SW 1271 (cell line): ENCODE data around the gene SLC25A47.
"Not testable (repeated sequence)": the region's sequence is repeated elsewhere in the genome, so short reads cannot be mapped to it uniquely, and the experiment has no call there.

Source experiments
- DNase-seq, 2 experiments: peaks; one replicate each; lab custom pipeline; 2025; lab: John Stamatoyannopoulos, UW

SLC25A47 gene

GRCh38 chr14:100325231-100325632 lies 2.1 kb downstream of the SLC25A47 start:
- DNase-seq, result no peak

GRCh38 chr14:100325958-100326357 lies 2.8 kb downstream of the SLC25A47 start:
- DNase-seq, result no peak

- DNase-seq, result no peak
These were observed 4.0 kb downstream of the SLC25A47 start for GRCh38 chr14:100327128-100327527.

GRCh38 chr14:100328495-100329163 lies 5.5 kb downstream of the SLC25A47 start:
- no peak for DNase-seq

GRCh38 chr14:100329233-100330006 lies 6.3 kb downstream of the SLC25A47 start:
- no peak for DNase-seq

DNA sequence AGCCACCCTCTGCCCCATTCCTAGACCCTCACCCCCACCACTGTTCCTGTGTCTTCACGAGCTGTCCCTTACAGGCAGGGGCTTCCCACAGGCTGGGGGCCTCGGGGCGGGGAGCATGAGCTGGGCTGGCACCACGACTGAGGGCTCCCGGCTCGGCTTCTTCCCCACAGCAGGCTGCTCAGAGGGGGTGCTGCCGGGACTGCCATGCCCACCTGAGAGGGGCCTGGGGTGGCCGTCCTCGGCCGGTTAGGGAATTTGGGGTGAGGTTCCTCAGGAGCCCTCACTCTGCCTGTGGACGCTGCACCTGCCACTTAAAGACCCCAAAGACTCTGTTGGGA lies 6.8 kb downstream of the SLC25A47 start:
- DNase-seq, result no peak

DNA sequence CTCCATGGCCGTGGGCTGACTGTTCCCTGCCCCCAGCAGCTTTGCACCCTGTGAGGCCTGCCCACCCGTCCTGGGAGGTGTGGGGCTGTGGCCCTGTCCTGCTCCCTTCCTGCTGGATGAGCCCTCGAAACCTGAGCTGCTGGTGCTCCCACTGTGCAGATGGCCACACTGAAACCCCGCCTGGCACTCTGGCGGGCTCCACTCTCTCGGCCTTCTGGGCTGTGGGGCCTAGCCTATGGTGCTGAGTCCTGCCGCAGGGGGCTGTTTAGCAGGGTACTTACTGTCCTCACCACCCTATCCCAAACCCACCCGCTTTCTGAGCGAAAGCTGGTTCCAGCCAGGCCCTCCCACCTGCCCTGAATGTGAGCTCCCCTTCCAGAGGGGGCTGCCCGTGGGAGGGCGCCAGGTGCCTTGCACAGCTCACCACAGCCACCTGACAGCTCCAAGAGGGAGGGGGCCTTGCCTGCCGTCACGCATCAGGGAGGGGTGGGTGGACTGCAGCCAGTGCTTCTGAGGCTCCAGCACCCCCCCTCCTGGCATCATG lies 7.3 kb downstream of the SLC25A47 start:
- no peak for DNase-seq

DNA sequence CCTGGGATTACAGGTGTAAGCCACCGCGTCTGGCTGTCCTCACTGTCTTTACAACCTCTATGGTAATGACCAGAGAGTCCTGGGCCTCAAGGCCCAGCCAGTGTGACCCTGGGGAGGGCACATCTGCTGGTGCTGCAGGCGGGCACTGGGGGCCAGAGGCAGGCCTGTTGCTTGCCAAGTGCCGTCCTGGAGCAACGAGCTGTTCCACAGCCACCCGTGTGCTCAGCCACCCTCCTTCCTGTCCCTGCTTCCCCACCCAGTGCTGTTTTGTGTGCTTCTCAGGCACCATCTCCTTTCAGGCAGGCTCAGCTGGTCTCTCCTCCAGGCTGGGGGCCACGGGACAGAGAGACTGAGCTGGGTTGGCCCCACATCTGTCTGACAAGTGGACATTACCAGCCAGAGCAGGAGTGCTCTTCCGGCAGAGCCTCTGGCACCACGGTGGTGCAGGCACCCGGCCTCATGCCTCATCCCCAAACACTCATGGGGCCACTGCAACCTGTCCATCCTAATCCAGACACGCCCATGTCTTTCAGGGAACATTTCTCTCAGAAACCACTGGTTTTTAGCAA lies 9.0 kb downstream of the SLC25A47 start:
- no peak for DNase-seq

- DNase-seq, result no peak
These were observed 9.7 kb downstream of the SLC25A47 start for GRCh38 chr14:100332797-100333196.

DNA sequence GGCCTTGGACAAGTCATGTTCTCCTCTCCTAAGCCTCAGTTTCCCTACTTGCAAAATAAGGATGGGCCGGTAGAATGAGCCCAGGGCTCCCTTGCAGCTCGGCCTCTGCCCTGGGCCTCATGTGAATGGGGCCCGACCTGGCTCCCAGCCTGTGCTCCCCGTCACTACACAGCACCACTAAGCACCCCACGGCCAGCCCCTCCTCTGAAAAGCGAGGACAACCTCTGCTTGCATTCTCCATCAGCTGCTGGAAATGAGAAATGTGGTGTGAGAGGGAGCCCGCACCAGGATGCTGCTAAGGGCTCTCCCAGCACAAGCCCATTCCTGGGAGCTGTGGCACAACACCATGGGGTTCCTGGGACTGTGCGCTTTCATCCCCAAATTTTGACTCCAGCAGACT lies 10.2 kb downstream of the SLC25A47 start:
- no peak for DNase-seq

GRCh38 chr14:100333827-100334226 lies 10.7 kb downstream of the SLC25A47 start:
- no peak for DNase-seq

GRCh38 chr14:100334904-100335303 lies 11.8 kb downstream of the SLC25A47 start:
- no peak for DNase-seq

DNA sequence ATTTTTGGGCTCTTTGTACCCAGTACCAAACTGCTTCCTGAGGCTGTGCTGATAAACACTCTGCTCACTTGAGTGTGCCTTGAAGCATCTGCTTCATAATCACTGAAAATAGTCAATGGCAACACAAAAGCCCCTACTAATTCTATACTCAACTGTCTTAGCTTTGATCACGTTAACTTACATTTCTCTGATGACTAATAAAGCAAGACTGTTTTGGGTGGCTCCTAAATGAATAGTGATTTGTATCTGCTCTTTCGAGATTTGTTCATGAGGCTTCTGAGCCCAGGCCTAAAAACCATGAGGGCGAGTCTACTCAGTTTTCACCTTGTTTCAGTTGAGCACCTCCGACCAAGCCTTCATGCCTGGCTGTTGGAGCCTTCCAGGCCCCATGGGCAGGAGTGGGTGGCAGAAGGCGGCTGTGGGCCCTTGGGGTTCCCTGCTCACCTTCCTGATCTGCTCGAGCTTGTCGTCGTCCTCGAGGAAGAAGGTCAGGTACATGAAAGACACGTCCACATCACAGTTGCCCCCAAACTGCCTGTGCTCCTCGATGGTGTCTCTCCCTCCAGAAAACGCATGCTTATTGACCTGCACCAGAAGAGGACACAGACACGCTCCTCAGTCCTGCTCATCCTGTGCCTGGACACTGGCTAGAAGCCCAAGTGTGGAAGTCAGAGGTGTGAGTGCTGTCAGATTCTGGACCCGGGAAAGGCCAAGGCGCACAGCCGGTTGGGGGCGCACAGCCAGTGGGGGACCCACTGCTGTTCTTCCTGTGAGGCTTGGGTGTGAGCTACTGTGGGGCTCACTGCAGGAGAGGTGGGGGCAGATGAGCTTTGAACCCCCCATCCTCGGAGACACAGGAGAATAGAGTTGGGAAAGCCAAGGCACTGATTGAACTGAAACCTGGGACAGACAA lies 13.7 kb downstream of the SLC25A47 start:
- DNase-seq, result no peak

GRCh38 chr14:100339766-100340422 lies 16.8 kb downstream of the SLC25A47 start:
- no peak for DNase-seq

DNA sequence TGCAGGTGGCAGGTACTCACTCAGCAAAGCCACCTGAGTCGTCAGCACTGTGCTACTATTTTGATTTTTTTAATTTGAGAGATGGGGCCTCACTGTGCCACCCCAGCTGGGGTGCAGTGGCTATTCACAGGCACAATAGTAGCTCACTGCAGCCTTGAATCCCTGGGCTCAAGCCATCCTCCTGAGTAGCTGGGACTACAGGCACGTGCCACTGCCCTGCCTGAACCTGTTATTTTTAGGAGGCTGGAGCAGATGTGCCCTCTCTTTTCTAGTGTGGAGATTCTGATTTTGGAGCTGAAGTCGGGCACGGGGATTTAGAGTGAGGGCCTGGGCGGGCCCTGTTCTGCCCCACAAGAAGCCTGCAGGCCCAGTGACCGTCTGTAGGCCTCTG lies 17.3 kb downstream of the SLC25A47 start:
- DNase-seq, result no peak

DNA sequence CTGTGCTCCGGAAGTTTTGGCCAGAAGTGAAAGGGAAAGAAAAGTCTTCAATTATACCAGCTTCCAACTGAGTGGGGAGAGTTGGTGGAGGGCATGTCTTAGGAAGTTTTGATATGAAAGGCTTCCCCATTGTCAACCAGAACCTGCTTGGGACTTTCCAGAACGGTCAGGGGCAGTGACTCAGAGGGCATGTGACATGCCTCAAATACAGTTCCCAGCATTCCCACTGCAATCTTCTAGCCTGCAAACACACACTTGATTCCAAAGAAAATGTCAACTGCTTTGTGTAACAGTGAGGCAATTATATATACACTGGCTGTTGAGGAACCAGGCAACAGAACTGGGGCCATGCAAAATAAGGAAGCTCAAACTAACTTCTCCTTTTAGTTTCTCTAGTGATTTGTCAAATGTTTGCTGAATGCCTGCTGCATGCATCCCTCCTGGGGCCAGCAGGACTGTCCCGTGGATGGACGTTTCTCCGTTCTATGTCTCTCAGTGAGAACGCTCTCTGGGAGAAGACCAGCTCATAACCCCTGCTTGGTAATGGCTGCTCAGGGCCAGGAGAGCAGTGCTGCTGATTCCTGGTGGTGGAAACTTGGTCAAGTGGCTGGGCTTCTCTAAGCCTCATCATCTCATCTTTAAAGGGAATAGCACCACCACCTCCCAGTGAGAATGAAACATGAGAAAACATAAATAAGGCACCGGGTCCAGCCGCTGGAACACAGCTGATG lies 18.3 kb downstream of the SLC25A47 start:
- DNase-seq, result peak in 1 of 2 experiments; percentile 14

DNA sequence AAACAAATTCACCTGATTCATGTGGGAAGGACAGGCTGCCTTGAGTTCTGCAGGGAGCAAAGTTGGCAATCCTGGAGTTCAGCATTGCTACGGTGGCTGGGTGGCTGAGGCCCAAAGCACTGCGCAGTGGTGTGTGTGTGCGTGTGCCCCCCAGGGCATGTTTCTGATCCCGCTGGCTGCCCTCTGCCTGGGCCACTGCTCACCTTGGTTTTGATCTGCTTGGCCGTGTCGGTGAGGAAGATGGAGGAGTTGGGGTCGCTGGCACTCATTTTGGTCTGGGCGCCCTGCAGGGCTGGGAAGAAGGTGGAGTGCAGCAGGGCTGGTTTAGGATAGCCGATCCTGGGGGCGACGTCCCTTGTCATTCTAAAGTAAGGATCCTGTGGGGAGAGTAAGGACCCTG lies 19.1 kb downstream of the SLC25A47 start:
- no peak for DNase-seq

DNA sequence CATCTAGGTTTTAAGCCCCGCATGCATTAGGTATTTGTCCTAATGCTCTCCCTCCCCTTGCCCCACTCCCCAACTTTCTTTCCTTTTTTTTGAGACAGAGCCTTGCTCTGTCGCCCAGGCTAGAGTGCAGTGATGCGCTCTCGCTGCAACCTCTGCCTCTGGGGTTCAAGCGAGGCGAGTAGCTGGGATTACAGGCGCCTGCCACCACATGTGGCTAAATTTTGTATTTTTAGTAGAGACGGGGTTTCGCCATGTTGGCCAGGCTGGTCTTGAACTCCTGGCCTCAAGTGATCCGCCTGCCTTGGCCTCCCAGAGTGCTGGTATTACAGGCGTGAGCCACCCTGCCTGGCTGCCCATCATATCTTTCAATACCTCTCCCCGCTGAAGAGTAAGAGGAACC lies 19.7 kb downstream of the SLC25A47 start:
- not testable (repeated sequence) for DNase-seq

GRCh38 chr14:100344657-100345056 lies 21.5 kb downstream of the SLC25A47 start:
- DNase-seq, result not testable (repeated sequence)

DNA sequence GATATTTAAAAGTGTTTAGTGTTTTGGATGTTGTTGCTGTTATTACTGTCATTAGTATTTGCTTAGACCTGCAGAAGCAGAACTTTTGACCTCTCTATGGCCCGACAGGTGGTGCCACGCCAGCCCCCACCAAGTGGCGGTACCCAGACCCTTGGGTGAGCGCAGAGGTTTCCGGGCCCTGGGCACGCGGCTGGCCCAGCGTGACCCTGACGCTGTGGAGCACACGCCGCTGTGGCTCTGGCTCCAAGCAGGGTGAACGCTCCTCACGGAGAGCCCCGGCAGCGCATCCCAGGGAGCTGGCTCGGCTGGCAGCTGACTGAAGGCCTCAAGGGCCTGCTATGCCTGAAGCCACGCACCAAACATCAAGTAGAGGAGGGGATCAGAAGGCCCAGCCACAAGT lies 22.6 kb downstream of the SLC25A47 start:
- DNase-seq, result no peak
